ENCODE data around the gene RHOU.

The RHOU gene

DNA sequence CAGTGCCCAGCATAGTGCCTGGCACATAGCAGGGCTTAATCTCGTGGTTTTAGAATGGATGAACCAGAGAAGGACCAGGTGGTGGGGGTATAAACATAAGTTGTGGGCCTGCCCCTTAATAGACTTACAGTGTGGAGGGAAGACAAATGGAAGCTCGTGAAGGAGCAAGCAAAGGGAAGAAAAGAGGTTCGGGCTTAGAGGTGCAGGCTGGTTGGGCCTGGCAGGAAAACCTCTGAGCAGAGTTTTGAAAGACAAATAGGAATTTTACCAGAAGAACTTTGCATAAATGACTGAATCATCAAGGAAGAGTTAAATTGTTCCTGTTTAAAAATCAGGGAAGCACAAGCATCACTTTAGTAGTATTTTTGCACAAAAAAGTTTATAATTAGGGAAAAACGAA lies 4.5 kb downstream of the RHOU start:
- no peak for DNase-seq

DNA sequence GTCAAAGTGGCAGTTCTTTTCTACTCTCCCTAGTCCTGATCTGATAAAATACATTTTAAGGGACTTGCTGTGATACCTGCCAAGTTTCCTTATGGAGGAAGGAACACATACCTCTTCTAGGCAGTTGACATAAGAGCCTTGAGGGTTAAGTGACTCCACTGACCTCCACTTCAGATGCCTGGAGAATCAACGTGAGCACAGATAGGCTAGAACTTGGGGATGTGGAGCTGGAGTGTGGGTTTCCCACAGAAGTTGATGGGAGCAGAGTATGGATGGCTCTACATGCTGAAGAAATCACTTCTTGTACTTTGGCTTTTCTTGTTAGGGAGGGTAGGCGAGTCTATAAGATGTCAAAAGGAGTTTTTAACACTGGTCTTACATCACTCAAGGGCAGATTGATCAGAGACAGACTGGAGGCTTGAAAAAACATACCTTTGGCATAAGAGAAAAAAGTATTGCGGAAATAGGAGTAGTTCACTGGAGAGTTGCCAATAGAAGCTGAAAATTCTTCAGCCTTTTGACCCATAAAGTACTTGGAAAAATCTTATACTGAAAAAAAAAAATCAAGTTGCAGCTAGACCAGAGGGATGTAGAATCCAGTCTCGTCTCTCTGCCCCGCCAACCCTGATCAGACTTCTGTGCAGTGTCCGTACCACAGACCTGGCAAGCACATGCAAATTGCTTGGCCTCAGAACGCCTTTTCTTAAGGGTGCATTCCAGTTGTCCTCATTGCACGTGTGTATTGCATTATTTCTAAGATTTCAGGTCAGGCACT lies 5.5 kb downstream of the RHOU start:
- no peak for DNase-seq

DNA sequence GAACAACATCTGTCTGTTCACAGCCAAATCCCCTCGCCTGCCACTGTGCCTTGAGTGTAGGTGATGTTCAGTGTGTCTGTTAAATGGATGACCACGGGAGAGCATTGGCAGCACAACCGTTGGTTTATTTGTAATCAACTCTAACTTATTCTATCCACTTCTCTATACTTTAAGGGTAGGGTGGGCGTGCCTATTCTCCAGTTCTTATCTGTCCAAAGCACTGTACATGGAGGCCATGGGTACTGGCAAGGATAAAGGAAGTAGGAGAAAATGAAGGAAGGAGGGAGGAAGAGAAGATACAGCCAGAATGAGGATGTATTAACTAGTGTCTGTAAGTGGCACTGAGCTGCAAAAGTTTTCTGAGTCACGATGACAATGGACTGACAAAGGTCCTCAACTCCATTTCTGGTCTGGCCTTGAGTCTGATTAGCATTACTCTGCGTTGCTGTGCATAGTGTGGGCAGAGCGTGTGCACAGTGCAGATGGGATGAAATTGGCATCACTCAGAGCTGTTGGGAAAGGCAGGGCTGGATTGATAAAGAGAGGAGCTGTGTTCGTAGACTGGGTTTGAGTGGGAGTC lies 7.1 kb downstream of the RHOU start:
- DNase-seq = no peak

DNA sequence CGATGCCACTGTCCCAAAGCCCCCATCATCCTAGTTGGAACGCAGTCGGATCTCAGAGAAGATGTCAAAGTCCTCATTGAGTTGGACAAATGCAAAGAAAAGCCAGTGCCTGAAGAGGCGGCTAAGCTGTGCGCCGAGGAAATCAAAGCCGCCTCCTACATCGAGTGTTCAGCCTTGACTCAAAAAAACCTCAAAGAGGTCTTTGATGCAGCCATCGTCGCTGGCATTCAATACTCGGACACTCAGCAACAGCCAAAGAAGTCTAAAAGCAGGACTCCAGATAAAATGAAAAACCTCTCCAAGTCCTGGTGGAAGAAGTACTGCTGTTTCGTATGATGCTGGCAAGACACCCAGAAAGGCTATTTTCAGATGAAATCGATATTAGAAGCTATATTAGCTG lies 8.1 kb downstream of the RHOU start:
- no peak for DNase-seq

DNA sequence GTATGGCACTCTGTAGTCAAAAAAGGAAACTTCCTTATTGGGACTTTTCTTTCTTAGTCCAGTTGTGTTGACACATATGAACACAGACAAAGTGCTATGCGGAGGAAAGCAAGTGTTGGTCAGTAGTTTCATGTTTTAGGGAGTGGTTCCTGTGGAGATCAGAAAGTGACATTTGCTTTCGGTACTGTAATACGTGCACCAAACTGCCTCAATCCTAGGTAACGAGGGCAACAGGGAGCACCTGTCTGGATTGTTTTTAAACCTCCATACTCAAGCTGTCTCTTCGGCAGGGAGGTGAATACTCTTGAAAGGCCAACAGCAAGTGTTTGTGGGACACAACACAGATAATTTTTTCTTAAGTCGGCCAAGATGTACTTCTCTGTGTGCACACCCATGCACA lies 9.1 kb downstream of the RHOU start:
- no peak for DNase-seq

DNA sequence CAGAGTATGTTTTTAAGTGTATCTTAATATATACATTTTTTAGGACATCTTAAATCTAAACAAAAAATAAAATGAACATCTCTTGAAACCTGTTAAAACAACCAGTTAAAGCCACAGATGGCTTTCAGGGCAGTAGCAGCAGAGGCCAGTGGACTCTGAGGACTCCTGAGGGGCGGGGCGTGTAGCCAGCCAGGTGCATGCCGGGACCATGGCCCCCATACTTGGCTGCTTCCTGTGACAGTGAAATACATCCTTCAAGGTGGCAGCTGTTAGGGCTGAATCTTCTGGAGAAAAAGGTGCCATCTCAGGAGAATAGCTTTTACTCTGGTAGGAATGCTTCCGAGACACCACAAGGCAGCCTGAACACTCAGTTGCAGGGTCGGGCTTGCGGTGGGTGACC lies 9.6 kb downstream of the RHOU start:
- no peak for DNase-seq

DNA sequence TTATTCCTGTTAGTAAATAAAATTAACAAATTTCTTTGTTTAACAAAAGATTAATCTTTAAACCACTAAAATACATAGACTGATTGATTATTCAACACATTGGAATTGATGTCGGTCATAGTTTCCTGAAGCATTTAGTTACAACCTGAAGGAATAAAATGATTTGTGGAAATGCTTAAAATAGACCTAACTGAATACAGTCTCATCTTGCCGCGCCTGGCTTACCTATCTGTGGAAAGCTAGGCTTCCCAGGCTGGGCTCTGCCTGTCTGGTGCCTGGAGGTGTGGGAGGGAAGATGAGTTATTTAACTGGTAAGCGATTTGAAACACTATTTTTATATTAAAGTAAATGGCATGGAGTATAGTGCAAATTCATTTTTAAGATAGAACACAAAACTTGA lies 10.2 kb downstream of the RHOU start:
- no peak for DNase-seq

DNA sequence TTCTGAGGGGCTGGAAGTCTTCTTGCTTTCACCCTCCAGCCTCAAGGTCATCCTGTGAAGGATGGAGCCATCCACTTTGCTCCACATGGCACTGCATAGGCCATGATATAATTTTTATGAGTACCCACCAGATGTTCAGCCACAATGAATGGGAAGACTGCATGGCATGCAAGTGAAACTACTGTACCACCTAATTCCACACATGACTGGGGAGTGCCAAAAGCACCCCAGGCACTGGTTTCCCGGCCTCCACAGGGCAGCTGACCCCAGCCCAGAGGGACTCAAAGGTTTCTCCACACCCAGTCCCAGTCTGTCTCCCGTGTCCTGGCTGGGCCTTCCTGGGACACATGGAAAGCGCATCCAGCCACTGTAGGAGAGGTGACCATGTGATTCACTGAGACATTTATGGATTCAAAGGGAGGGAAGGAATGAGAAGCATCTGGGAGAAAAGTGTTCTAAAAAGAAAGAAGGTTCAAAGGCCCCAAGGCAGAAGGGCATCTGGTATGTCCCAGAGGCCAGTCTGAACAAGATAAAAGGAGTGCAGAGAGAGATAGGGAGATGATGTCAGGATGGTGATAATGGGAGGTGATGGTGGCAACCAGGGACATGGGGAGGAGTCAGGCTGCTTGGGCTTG lies 12.1 kb downstream of the RHOU start:
- no peak for DNase-seq

DNA sequence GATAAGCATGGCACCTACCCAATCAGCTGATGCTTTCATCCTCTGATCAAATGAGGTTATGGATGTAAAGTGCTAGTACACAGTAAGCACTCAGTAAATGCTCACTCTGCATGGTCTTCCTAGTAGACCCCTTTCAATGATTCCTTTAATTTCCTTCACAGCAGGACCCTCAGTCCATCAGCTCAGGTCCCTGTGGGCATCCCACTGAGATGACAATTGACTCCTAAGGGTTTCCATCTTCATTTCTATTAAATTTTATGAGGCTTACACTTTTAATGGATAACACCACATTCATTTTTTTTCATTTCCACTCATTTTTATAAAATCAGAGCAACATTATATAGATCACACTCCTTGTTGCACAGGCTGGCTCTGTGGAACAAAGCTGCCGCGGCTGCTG lies 12.8 kb downstream of the RHOU start:
- no peak for DNase-seq

DNA sequence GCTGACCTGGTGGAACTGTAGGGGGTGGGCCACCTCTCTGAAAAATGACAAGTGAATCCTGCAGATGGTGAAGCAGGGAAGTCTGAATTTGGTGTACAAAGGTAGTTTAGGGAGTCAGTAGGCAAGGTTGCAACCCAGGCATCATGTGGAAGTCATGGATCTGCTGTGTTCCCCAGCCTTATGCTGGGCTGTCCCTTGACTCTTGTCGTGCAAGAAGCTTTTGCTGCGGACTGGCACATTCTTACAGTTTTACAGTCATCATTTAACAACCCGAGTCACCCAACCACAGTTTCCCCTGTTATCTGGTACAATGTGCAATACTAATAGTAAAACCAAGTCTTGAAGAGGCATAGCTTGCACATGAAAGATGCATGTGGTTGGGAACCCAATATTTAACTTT lies 13.2 kb downstream of the RHOU start:
- no peak for DNase-seq

DNA sequence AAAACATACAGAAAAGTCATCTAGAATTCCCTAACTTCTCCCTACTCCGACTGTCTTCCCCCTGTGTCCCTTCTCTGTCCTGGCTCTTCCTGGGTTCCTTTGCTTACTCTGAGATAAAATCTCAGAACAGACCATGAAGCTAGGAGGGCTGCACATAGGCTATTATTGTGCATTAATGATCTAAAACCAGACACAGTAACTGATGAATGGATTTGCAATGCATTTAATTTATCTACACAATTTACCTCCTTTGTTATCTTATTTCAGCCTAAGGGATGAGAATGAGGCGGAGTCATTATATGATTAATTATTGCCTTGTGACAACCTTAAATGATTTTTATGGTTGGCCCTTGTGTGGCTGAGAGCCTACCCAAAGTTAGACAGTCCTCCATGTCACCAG lies 14.5 kb downstream of the RHOU start:
- DNase-seq = no peak

DNA sequence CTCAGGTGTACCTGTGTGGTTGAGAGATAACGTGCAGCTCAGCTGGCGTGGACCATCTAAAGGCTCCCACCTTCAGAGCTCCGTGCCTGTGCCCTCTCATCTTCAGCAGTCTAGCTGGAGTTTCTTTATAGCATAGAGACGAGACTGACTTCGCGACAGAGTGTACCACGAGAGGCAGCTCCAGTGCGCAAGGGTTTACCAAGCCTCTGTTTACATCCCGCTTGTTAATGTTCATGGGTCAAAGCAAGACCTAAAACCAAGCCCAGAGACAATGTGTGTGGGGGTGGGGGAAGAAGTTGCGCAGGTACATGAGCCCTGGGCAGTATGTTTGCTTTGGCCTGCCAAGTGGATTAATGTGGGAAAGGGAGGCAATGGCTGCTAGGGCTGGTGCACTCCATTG lies 15.6 kb downstream of the RHOU start:
- no peak for DNase-seq

DNA sequence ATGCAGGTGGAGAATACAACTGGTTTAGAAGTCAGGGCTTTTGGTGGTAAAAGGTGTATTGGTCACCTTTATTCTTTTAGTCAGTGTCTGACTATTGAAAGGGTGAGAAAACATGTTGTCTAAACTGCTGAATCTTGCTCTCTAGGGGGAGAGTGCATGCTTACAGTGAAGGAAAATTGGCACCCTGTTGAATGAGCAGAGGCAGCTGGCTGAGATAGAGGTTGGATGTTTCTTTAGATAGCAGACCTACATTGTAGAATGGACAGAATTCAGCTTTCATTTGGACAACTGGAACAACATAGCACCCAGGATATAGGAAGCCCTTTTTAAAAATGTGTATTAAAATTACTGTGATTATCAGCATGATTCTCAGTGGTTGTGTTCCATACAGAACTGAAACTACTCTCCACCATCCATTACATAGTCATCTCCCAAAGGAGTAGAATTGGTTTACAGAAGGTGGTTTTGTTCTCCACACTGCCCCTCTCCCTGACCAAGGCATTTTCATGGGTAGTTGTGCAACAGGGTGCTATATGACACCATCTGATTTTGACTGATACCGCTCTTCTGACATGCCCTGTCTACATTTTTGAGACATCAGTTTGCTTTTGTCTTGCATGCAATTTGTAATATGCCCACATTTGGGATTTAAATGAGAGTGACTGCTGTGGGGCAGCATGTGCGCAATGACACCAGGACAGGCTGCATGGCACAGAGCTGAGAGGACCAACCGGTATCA lies 16.2 kb downstream of the RHOU start:
- DNase-seq = no peak

DNA sequence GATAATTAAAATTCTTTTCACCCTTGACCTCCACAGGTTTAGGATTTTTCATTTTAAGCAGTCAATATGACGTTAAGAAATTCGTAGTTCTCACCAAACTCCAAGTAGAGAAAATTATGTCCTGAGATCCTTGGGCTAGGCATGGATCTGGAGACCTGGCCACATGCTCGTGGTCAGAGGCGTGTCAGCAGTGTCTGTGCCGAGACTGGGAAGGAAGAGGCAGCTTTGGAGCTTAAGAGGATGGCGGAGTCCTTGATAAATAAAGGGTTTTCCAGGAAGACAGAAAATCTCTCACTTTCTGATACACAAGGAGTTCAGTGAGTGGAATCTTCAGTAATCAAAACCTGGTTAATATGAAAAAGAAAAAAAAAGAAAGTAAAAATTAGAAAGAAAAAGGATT lies 17.0 kb downstream of the RHOU start:
- no peak for DNase-seq

DNA sequence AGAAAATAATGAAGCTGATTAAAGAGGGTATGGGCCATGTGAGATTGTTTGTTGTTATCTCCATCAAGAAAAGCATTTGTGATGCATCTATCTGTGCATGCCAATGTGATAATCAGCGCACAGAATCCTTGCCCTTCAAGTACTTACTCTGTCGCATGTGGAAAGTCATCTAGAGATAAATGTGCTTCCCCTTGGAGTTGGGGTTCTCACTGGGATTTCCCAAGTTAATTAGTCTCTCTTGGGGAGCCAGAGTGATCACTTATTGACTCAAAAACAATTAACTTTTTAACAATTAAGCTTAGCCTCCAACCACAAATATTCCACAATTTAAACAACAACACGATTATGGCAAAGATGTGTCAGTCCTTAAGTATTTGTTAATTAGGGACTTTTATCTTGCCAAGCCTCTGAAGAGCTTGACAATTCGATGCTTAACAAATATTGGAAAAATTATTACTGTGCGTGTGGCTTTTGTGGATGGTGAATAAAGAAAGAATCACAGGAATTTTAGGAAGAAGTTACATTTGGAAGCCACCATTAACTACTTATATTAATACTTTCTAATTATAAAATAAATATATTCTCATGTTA lies 17.5 kb downstream of the RHOU start:
- DNase-seq = no peak

DNA sequence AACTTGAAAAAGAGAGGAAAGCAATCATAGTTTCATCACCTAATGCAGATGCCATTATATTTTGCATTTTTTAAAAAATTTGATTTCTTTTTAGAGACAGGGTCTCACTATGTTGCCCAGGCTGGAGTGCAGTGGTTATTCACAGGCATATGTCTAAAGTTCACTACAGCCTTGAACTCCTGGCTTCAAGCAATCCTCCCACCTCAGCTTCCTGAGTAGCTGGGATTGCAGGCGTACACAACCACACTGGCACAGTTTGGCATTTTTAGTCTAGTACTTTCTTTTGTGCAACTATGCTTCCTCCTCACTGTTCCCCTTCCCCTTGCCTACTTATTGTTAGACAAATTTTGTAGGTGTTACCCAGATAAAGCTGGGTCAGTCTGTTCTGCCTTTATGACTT lies 18.0 kb downstream of the RHOU start:
- no peak for DNase-seq

DNA sequence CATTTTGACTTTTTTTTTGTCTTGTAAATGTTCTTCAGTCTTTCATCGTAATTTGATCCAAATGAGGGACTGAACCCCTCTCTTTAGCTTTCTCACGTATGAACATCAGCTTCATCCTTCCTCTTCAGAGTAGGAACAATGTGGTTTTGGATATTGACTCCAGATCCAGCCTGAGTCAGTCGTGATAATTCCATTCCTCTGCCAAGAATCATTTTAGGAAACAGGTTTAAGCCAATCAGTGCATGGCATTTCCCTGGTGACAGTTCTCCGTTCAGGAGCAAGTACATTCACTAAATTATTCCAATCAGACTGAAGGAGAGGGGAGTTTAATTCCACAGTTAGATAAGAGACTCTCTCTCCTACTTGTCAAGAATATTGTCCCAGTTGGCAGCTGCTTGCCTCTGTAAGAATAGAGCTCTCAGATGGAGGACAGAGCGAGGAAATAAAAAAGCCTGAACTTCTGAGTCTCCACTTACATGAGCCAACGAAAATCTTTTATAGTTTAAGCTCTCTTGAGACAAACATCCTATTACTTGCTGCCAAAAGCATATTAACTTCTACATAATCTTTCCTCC lies 18.6 kb downstream of the RHOU start:
- no peak for DNase-seq

DNA sequence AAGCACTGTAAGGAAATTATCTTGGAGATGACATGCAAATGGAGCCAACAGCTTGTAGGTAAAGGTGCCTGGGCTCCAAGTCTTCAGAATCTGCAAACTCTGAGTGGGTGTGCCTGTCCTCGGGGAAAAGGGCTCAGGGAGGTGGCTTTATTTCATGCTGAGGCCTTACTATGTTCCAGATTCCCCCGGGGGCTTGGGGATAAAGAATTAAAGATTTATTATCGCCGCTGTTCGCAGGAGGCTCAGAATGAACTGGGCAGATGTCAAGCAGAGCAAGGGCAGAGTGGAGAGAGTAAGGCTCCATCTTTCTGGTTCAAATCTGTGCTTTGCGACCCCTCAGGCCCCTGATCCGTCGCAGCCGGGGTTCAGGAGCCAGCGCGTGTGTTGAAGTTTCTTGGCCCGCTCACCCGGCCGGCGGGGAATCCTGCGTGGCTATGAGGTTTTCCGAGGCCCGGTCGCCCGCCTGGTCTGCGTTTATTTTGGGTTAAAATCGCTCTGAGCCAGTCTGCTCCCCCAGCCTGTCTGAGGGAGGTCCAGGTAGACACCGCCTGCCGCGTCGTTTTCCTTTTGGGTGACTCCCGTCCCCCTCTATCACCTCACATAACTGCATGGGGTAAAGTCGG lies 19.5 kb downstream of the RHOU start:
- no peak for DNase-seq

DNA sequence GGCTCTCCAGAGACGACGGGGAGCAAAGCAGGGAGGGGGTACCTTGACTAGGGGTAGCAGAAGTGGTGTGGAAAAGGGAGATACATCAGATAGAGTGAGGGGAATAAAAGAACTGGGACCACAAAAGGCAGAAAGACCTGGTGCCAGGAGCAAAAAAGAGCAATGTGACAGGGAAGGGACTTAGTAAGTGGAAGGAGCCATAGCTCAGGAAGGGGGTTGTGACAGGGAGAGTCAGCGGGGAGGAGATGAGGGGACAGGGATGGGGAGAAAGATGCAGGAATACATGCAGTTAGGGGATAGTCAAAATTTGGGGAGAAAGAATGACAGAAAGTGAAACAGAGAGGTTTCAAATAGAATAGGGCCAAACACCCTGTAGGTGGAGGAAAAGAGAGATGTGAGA lies 20.5 kb downstream of the RHOU start:
- DNase-seq = no peak

DNA sequence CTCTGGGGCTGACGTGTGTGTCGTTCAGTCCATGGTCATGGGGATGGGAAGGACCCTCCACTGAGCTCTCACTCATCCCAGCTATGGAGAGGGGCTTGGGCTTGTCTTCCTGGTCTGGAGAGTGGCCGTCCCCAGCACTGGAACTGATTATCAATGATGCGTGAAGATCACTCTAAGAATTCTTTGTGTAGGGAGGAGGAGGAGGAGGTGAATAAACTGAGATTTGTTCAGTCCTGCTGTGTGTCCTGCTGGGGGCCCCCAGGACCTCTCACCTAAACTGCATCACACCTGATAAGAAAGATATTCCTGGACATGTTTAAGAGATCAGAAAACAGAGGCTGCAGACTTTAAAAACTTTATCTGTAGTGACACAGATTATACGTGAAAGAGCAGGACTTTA lies 21.2 kb downstream of the RHOU start:
- DNase-seq = no peak

DNA sequence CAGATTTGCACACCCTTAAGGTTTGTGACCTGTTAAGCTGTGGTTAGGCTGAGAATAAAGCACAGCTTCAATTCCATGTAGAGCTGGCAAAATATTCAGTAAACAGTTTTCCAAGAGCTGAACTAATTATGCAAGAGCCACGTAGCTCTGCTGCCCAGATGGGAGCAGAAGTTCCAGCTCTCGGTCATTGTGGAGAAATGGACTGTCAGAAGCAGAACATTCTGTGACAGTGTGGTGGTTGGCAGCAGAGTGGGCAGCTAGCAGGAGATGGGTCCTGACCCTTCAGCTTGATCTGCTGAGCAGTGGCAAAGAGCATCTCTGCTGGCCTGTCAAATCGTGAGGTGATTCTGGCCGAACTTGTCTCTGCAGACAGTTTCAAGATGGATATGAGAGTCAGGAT lies 23.2 kb downstream of the RHOU start:
- DNase-seq = no peak

DNA sequence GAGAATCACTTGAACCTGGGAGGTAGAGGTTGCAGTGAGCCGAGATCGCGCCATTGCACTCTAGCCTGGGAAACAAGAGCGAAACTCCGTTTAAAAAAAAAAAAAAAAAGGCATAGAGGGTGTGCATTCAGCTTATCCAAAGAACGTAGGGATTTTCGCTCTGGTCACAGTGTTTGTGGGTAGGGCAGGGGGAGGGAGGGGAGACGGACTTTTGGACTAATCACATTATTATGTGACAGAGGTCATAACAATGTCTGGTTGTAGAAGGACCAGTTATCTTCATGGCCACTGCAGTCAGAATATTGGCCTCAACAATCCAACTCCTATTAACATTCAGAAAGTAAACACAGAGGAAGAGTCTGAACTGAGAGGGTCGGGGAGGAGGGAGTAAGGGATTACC lies 25.7 kb downstream of the RHOU start:
- DNase-seq = no peak

DNA sequence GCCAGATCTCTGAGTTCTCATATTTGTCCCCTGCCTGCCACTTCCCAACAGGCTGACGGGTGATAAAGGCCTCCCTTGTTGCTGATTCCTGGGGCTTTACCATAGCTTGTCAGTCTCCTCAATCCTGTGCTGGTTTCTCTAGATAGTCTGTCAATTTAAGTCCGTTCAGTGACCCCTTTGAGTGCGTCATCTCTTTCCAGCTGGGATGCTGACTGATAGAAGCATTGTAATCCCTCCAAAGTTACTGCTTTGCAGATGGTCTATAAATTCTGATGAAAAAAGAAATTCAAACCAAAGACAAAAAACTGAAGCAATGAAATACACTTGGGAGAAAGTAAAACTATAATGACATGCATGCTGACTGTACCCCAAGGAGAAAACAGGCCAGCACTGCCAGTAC lies 28.3 kb downstream of the RHOU start:
- DNase-seq = no peak

All from NCI-H69 (cell line).